Measurements from ENCODE around the gene KNOP1.

Gene KNOP1

GRCh38 chr16:19753815-19754643 lies 36.0 kb upstream of the KNOP1 start:
- TF ChIP-seq PKNOX1 (IDR thresholded peaks at IDR 0.05): no peak
- TF ChIP-seq NFRKB (IDR thresholded peaks at IDR 0.05): no peak
- TF ChIP-seq FOXM1 (IDR thresholded peaks at IDR 0.05; ENCODE audit: borderline replicate concordance): no peak
- TF ChIP-seq LEF1 (IDR thresholded peaks at IDR 0.05; ENCODE audit: borderline replicate concordance): no peak
- no peak for TF ChIP-seq HDGF (IDR thresholded peaks at IDR 0.05; ENCODE audit: borderline replicate concordance)
- TF ChIP-seq ELF4 (IDR thresholded peaks at IDR 0.05): no peak
- TF ChIP-seq BHLHE40 (IDR thresholded peaks at IDR 0.05; ENCODE audit: borderline replicate concordance): no peak
- no peak for TF ChIP-seq L3MBTL2 (conservative IDR thresholded peaks at IDR 0.05)
- no peak for TF ChIP-seq ARNT (IDR thresholded peaks at IDR 0.05)
- no peak for TF ChIP-seq FOXA1 (IDR thresholded peaks at IDR 0.05)
- POLR2A ChIA-PET: no interaction called here
- CTCF ChIA-PET: no interaction called here
- no peak for DNase-seq (ENCODE audit: extremely low spot score)

- DNase-seq (ENCODE audit: extremely low spot score): no peak
- CTCF ChIA-PET: no interaction called here
- no peak for TF ChIP-seq CTBP1 (IDR thresholded peaks at IDR 0.05; ENCODE audit: borderline replicate concordance)
- no peak for TF ChIP-seq NFRKB (IDR thresholded peaks at IDR 0.05)
- no peak for TF ChIP-seq SUZ12 (IDR thresholded peaks at IDR 0.05)
- TF ChIP-seq ELF4 (IDR thresholded peaks at IDR 0.05): no peak
- TF ChIP-seq ZNF384 (IDR thresholded peaks at IDR 0.05): no peak
- no peak for TF ChIP-seq TARDBP (IDR thresholded peaks at IDR 0.05)
- no peak for TF ChIP-seq LEF1 (IDR thresholded peaks at IDR 0.05; ENCODE audit: borderline replicate concordance)
- TF ChIP-seq BHLHE40 (IDR thresholded peaks at IDR 0.05; ENCODE audit: borderline replicate concordance): no peak
- TF ChIP-seq FOXK2 (IDR thresholded peaks at IDR 0.05): no peak
- no peak for TF ChIP-seq ARNT (IDR thresholded peaks at IDR 0.05)
- no peak for TF ChIP-seq PKNOX1 (IDR thresholded peaks at IDR 0.05)
- TF ChIP-seq FOXM1 (IDR thresholded peaks at IDR 0.05; ENCODE audit: borderline replicate concordance): no peak
- TF ChIP-seq FOXA1 (IDR thresholded peaks at IDR 0.05): no peak
- TF ChIP-seq SP1 (IDR thresholded peaks at IDR 0.05): no peak
- TF ChIP-seq L3MBTL2 (conservative IDR thresholded peaks at IDR 0.05): no peak
- no peak for TF ChIP-seq HDGF (IDR thresholded peaks at IDR 0.05; ENCODE audit: borderline replicate concordance)
- POLR2A ChIA-PET: no interaction called here
Observed at GRCh38 chr16:19751478-19752385, 33.7 kb upstream of the KNOP1 start.

DNA sequence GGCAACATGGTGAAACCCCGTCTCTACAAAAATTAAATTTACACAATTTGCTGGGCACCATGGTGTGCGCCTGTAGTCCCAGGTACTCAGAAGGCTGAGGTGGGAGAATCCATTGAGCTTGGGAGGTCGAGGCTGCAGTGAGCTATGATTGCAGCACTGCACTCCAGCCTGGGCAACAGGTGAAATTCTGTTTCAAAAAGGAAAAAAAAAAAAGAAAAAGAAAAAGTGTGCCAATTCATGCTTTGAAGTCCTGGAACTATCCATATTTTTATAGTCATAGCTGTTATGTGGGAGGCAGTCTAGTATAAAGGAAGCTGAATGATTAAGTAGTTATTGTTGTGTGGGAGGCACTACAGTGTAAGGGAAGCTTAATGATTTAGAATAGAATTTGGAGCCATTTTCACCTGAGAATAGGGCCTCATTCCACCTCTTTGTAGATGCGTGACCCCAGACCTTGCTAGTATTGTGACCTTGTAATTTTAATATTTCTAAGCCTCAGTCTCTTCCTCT lies 31.6 kb upstream of the KNOP1 start:
- TF ChIP-seq PKNOX1 (IDR thresholded peaks at IDR 0.05) (no peak), FOXA1 (IDR thresholded peaks at IDR 0.05) (no peak), TARDBP (IDR thresholded peaks at IDR 0.05) (no peak), BHLHE40 (IDR thresholded peaks at IDR 0.05; ENCODE audit: borderline replicate concordance) (no peak), SP1 (IDR thresholded peaks at IDR 0.05) (no peak), LEF1 (IDR thresholded peaks at IDR 0.05; ENCODE audit: borderline replicate concordance) (no peak), HDGF (IDR thresholded peaks at IDR 0.05; ENCODE audit: borderline replicate concordance) (no peak), CTBP1 (IDR thresholded peaks at IDR 0.05; ENCODE audit: borderline replicate concordance) (no peak), ELF4 (IDR thresholded peaks at IDR 0.05) (no peak), ZNF384 (IDR thresholded peaks at IDR 0.05) (no peak), FOXK2 (IDR thresholded peaks at IDR 0.05) (no peak), ARNT (IDR thresholded peaks at IDR 0.05) (no peak), FOXM1 (IDR thresholded peaks at IDR 0.05; ENCODE audit: borderline replicate concordance) (no peak)
- DNase-seq (ENCODE audit: extremely low spot score): no peak
- ChIA-PET POLR2A (no interaction called here), CTCF (no interaction called here)

GRCh38 chr16:19748389-19749168 lies 30.6 kb upstream of the KNOP1 start:
- DNase-seq (ENCODE audit: extremely low spot score): no peak

DNA sequence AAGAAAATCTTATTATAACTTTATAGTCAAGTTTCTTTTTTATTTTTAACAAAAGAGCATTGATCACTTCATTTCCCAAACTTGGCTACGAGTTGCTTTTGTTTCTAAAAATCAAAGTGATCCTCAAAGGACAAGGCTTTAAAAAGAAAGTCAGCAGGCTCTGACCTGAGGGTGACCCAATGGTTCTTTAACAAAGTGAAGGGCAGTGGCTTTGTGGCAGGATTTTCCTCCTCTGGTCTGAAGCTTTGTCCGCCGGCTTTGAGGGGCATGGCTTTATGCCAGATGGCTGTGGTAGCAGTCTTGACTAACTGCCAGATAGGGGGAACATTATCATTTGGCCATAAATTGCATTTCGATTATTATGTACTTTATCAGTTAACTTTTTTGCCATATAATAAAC lies 28.5 kb upstream of the KNOP1 start:
- no peak for DNase-seq (ENCODE audit: extremely low spot score)
- no peak for TF ChIP-seq FOXM1 (IDR thresholded peaks at IDR 0.05; ENCODE audit: borderline replicate concordance)
- no peak for TF ChIP-seq LEF1 (IDR thresholded peaks at IDR 0.05; ENCODE audit: borderline replicate concordance)
- no peak for TF ChIP-seq CTBP1 (IDR thresholded peaks at IDR 0.05; ENCODE audit: borderline replicate concordance)
- TF ChIP-seq FOXK2 (IDR thresholded peaks at IDR 0.05): no peak
- TF ChIP-seq L3MBTL2 (conservative IDR thresholded peaks at IDR 0.05): no peak
- TF ChIP-seq PKNOX1 (IDR thresholded peaks at IDR 0.05): no peak
- no peak for TF ChIP-seq ARNT (IDR thresholded peaks at IDR 0.05)
- no peak for TF ChIP-seq NFRKB (IDR thresholded peaks at IDR 0.05)
- TF ChIP-seq ELF4 (IDR thresholded peaks at IDR 0.05): no peak
- TF ChIP-seq SUZ12 (IDR thresholded peaks at IDR 0.05): no peak
- no peak for TF ChIP-seq HDGF (IDR thresholded peaks at IDR 0.05; ENCODE audit: borderline replicate concordance)
- no peak for TF ChIP-seq TARDBP (IDR thresholded peaks at IDR 0.05)
- TF ChIP-seq BHLHE40 (IDR thresholded peaks at IDR 0.05; ENCODE audit: borderline replicate concordance): no peak
- TF ChIP-seq ZNF384 (IDR thresholded peaks at IDR 0.05): no peak
- TF ChIP-seq SP1 (IDR thresholded peaks at IDR 0.05): no peak
- no peak for TF ChIP-seq FOXA1 (IDR thresholded peaks at IDR 0.05)
- ChIA-PET CTCF (no interaction called here), POLR2A (no interaction called here)

More at GRCh38 chr16:19748389-19749168, 30.6 kb upstream of the KNOP1 start:
- POLR2A ChIA-PET: no interaction called here
- no peak for TF ChIP-seq FOXK2 (IDR thresholded peaks at IDR 0.05)
- no peak for TF ChIP-seq ARNT (IDR thresholded peaks at IDR 0.05)
- no peak for TF ChIP-seq ZNF384 (IDR thresholded peaks at IDR 0.05)
- TF ChIP-seq LEF1 (IDR thresholded peaks at IDR 0.05; ENCODE audit: borderline replicate concordance): no peak
- no peak for TF ChIP-seq BHLHE40 (IDR thresholded peaks at IDR 0.05; ENCODE audit: borderline replicate concordance)
- no peak for TF ChIP-seq HDGF (IDR thresholded peaks at IDR 0.05; ENCODE audit: borderline replicate concordance)
- CTCF ChIA-PET: no interaction called here
